GM10248 (cell line): ENCODE data around the gene TAAR2.
A peak's percentile ranks its signal among the peaks of the same experiment; 100 is the strongest.

Experiments used
- CTCF ChIA-PET: fragments of 300-600 bp; sonication (Branson Sonifier 250); formaldehyde crosslinking; extraction: SDS; loops from one replicate; lab custom pipeline; 2021; ENCODE audit warnings: antibody characterized with exemption; lab: Yijun Ruan, JAX
- POLR2A ChIA-PET: fragments of 350-650 bp; sonication (Branson Sonifier 250); formaldehyde crosslinking; extraction: SDS; loops from one replicate; lab custom pipeline; 2020; ENCODE audit warnings: antibody characterized with exemption; lab: Yijun Ruan, JAX
- DNase-seq: peaks from one replicate; pipeline ENCODE4 v3.0.0; 2012; ENCODE audit errors: extremely low spot score
- CTCF ChIP-seq: IDR thresholded peaks from 2 replicates; pipeline ENCODE4 v1.5.1; 2012; ENCODE audit warnings: mild to moderate bottlenecking, low read depth; ENCODE audit errors: extremely low read depth, missing control alignments, control extremely low read depth

The TAAR2 gene

GRCh38 chr6:132624175-132624574 is at the start of gene TAAR2:
TAAR2 (minus strand) TSS chr6:132624275; CDS start chr6:132624275, 0 bp downstream.
- ChIA-PET CTCF (interaction anchor here (2.2 kb wide), 1 partner anchor 8 kb away, joined by 7 read pairs; no protein-coding TSS in a partner anchor), POLR2A (no interaction called here)
- no peak for DNase-seq
- TF ChIP-seq CTCF = no peak

- no peak for DNase-seq
- ChIA-PET POLR2A (no interaction called here), CTCF (no interaction called here)
- TF ChIP-seq CTCF = no peak
Measured at GRCh38 chr6:132673376-132674094, 49.5 kb upstream of the TAAR2 start.

GRCh38 chr6:132671295-132671694 is 47.2 kb upstream of the TAAR2 start:
- no peak for DNase-seq
- POLR2A ChIA-PET = no interaction called here
- CTCF ChIA-PET = interaction anchor here (0.9 to 3.8 kb wide), 7 partner anchors 11 to 128 kb away, joined by 3 to 31 read pairs (median 4); partner anchors contain the start of genes SLC18B1 and TAAR1
- TF ChIP-seq CTCF = no peak

- peak; percentile 36 for TF ChIP-seq CTCF
- CTCF ChIA-PET = interaction anchor here (0.7 to 3.8 kb wide), 19 partner anchors 10 to 260 kb away, joined by 3 to 31 read pairs (median 3); partner anchors contain the start of genes SLC18B1 and TAAR1
- DNase-seq = peak; percentile 29
- POLR2A ChIA-PET = interaction anchor here (0.5 to 1.5 kb wide), 3 partner anchors 63 to 876 kb away, joined by 3 to 6 read pairs (median 4); partner anchors contain the start of gene RPS12
Measured at GRCh38 chr6:132669690-132670291, 45.7 kb upstream of the TAAR2 start.

- CTCF ChIA-PET = interaction anchor here (0.8 kb wide), 1 partner anchor 97 kb away, joined by 3 read pairs; no protein-coding TSS in a partner anchor
- POLR2A ChIA-PET = no interaction called here
- DNase-seq = no peak
- TF ChIP-seq CTCF = no peak
Measured at GRCh38 chr6:132666118-132666517, 42.0 kb upstream of the TAAR2 start.

- CTCF ChIA-PET = no interaction called here
- no peak for DNase-seq
- POLR2A ChIA-PET = no interaction called here
- no peak for TF ChIP-seq CTCF
Measured at GRCh38 chr6:132664309-132665034, 40.4 kb upstream of the TAAR2 start.
